ENCODE measurements around the gene PSMD3. TPM values are rescaled to one million over a fixed set of nuclear protein-coding genes. Genes with fewer than 3 reads are reported as not detected.
A peak's percentile ranks its signal among the peaks of the same experiment; 100 is the strongest.
"Not testable (repeated sequence)": the region's sequence is repeated elsewhere in the genome, so short reads cannot be mapped to it uniquely, and the experiment has no call there.

The PSMD3 gene
- total RNA-seq, 1 experiment from 2014 or later, result 229 TPM

- no peak for DNase-seq (ENCODE audit: low spot score)
Observed at GRCh38 chr17:39996800-39997199, 16.2 kb downstream of the PSMD3 start.

GRCh38 chr17:39997543-39997942 is 16.9 kb downstream of the PSMD3 start:
- DNase-seq (ENCODE audit: low spot score), result no peak

DNA sequence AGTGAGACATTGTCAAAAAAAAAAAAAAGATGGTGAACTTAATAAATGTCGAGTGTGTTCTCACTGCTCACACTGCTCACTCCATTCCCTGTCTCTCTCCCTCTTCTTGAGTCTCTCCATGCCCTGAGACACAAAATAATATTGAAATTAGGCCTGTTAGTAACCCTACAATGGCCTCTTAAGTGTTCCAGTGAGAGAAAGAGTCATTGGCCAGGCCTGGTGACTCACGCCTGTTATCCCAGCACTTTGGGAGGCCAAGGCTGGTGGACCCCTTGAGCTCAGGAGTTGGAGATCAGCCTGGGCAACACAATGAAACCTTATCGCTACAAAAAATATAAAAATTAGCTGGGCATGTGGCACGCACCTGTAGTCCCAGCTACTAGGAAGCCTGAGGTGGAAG is 18.5 kb downstream of the PSMD3 start:
- no peak for DNase-seq (ENCODE audit: low spot score)

DNA sequence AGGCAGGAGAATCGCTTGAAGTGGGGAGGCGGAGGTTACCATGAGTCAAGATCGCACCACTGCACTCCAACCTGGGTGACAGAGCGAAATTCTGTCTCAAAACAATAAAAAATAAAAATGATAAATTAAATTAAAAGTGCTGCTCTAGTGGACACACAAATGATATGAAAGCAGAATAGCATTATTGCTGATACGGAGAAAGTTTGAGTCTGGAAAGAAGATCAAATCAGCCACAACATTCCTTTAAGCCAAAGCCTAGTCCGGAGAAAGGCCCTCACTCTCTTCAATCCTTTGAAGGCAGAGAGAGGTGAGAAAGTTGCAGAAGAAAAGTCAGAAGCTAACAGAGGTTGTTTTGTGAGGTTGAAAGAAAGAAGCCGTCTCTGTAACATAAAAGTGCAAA is 19.6 kb downstream of the PSMD3 start:
- no peak for DNase-seq (ENCODE audit: low spot score)

DNA sequence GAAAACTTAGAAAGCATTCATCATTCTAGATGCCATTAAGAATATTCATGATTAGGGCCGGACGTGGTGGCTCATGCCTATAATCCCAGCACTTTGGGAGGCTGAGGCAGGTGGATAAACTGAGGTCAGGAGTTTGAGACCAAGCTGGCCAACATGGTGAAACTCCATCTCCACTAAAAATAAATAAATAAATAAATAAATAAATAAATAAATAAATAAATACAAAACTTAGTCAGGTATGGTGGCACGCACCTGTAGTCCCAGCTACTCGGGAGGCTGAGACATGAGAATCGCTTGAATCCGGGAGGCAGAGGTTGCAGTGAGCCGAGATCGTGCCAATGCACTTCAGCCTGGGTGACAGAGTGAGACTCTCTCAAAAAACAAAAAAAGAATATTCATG is 20.7 kb downstream of the PSMD3 start:
- DNase-seq (ENCODE audit: low spot score), result not testable (repeated sequence)

GRCh38 chr17:40004072-40004471 is 23.5 kb downstream of the PSMD3 start:
- no peak for DNase-seq (ENCODE audit: low spot score)

GRCh38 chr17:40004712-40005111 is 24.1 kb downstream of the PSMD3 start:
- no peak for DNase-seq (ENCODE audit: low spot score)

- DNase-seq (ENCODE audit: low spot score), result no peak
Observed at GRCh38 chr17:40005520-40005919, 24.9 kb downstream of the PSMD3 start.

GRCh38 chr17:40010946-40011500 is 30.4 kb downstream of the PSMD3 start:
- DNase-seq (ENCODE audit: low spot score), result not testable (repeated sequence)

GRCh38 chr17:40012017-40012647 is 31.5 kb downstream of the PSMD3 start:
- DNase-seq (ENCODE audit: low spot score), result not testable (repeated sequence)

DNA sequence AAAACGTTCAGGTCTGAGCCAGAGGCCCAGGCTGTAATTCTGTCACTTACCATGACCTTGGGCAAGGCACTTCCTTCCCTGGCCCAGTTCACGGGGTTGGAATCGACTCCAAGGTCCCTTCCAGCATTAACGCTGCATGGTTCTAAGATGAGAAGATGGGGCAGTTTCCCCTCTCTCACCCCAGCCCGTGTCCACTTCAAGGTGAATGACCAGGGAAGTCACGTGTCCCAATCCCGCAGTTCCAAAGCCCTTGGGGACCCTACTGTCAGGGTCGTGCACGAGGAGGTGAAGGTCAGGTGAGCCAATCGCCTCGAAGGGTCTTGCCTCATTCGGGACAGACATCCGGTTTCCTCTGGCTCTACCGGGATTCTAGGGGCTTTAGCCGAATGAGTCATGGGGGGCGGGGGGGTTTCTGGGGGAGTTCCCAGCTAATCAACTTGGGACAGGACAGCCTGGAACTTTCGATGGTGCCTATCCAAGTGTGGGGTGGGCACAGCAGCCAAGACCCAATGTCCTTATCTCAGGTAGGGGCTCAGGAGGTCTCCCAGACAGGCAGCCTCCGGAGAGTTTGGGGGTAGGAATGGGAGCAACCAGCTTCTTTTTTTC is 33.9 kb downstream of the PSMD3 start:
- no peak for DNase-seq (ENCODE audit: low spot score)

DNA sequence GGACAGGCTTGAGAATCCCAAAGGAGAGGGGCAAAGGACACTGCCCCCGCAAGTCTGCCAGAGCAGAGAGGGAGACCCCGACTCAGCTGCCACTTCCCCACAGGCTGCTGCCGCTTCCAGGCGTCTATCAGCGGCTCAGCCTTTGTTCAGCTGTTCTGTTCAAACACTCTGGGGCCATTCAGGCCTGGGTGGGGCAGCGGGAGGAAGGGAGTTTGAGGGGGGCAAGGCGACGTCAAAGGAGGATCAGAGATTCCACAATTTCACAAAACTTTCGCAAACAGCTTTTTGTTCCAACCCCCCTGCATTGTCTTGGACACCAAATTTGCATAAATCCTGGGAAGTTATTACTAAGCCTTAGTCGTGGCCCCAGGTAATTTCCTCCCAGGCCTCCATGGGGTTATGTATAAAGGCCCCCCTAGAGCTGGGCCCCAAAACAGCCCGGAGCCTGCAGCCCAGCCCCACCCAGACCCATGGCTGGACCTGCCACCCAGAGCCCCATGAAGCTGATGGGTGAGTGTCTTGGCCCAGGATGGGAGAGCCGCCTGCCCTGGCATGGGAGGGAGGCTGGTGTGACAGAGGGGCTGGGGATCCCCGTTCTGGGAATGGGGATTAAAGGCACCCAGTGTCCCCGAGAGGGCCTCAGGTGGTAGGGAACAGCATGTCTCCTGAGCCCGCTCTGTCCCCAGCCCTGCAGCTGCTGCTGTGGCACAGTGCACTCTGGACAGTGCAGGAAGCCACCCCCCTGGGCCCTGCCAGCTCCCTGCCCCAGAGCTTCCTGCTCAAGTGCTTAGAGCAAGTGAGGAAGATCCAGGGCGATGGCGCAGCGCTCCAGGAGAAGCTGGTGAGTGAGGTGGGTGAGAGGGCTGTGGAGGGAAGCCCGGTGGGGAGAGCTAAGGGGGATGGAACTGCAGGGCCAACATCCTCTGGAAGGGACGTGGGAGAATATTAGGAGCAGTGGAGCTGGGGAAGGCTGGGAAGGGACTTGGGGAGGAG is 34.7 kb downstream of the PSMD3 start, which contains the start of gene CSF3:
CSF3 (plus strand) TSS at position 436 of the 993 bp plus-strand sequence; CDS start at position 471, 35 bp downstream.
- DNase-seq (ENCODE audit: low spot score), result no peak

DNA sequence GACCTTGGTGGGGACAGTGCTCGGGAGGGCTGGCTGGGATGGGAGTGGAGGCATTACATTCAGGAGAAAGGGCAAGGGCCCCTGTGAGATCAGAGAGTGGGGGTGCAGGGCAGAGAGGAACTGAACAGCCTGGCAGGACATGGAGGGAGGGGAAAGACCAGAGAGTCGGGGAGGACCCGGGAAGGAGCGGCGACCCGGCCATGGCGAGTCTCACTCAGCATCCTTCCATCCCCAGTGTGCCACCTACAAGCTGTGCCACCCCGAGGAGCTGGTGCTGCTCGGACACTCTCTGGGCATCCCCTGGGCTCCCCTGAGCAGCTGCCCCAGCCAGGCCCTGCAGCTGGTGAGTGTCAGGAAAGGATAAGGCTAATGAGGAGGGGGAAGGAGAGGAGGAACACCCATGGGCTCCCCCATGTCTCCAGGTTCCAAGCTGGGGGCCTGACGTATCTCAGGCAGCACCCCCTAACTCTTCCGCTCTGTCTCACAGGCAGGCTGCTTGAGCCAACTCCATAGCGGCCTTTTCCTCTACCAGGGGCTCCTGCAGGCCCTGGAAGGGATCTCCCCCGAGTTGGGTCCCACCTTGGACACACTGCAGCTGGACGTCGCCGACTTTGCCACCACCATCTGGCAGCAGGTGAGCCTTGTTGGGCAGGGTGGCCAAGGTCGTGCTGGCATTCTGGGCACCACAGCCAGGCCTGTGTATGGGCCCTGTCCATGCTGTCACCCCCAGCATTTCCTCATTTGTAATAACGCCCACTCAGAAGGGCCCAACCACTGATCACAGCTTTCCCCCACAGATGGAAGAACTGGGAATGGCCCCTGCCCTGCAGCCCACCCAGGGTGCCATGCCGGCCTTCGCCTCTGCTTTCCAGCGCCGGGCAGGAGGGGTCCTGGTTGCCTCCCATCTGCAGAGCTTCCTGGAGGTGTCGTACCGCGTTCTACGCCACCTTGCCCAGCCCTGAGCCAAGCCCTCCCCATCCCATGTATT is 35.7 kb downstream of the PSMD3 start:
- no peak for DNase-seq (ENCODE audit: low spot score)

GRCh38 chr17:40017422-40018080 is 36.9 kb downstream of the PSMD3 start:
- no peak for DNase-seq (ENCODE audit: low spot score)

DNA sequence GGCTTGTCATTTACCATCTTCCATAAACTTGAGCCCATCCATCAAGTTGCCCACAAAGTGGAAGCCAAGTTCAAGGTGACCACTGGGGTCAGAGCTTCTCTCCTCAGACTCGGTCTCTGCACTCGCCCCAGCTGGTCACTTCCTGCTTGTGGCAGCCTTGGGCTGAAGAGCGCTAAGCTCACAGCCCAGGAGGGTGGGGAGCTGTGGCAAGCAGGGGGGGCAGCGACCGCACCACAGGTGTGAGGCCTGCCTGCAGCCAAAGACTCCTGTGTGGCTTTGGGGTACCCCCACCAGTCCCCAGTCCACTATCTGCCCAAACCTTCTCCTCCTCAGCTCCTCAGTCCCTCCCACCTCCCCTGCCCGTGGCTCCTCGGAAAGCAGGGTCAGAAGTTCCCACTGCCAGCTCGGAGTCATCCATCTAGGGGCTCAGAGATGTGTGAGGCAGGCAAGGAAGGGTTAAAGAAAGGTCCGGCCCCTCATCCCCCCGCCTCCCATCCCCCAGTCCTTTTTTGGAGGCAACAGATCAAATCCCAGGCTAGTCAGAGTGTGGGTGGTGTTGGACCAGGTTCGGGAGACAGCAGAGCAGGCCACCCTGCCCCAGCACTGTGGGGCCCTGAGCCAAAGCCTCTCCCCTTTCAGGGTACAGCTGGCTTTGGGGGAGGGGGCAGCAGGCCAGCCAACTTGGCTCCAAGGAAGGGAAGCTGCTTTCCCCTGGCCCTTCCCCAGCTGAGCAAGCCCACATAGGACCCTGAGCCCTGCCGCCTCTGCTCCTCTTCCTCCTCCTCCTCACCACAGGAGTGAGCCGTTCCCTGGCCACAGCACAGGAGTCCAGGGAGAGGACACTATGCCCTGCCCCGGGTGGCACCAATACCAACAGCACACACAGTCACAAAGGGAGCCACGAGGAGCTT is 37.9 kb downstream of the PSMD3 start:
- DNase-seq (ENCODE audit: low spot score), result no peak

GRCh38 chr17:40019140-40019991 is 38.8 kb downstream of the PSMD3 start:
- no peak for DNase-seq (ENCODE audit: low spot score)

DNA sequence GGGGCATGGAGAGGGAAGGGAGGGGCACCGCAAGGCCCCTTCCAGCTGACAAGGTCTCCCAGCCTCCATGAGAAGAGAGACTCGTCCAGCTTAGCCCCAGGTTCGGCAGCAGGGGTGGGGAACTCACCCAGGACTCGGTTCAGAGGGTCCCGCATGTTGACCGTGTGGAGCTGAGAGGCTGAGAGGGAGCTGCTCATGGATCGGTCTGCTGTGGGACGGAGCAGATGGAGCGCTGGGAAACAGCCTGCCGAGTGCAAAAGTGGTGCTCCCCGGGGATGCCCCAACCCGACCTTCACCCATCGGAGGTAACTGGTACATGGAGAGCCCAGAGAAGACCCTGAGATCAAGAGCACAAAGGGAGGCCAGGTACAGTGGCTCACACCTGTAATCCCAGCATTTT is 39.5 kb downstream of the PSMD3 start:
- no peak for DNase-seq (ENCODE audit: low spot score)

DNA sequence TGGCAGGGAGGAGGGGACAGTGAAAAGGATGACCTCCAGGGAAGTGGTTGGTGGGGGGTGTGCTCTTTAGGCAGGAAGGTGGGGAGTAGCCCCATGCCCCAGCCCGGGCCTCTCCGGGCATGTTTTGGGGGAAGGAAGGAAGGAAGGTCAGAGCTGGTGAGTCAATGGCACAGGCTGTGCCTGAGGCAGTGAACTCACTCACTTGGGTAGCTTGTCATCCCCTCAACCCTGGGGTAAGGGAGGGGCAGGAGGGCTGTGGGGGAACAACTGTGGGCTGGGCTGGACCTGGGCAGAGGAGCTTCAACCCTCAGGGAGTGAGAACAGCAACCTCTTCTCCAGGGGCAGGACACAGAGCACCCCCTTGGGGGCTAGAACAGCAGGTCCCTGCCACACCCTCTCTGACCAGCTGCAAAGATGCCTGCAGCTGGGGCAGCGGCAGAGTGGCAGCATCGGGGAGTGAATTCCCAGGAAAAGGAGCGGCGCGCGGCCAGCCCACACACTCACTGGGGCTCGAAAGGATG is 40.9 kb downstream of the PSMD3 start:
- DNase-seq (ENCODE audit: low spot score), result peak; percentile 89
